GM23338 (cell line): Measurements from ENCODE around the gene CD79A. TPM values are rescaled to one million over a fixed set of nuclear protein-coding genes. Genes with fewer than 3 reads are reported as not detected.

ENCODE experiments used
- ATAC-seq: fragments of 200-7000 bp; cut with Tn5 transposase; 3 replicates; pipeline ENCODE4 v1.9.1; 2020
- DNase-seq: peaks from one replicate; pipeline ENCODE4 v3.0.0-alpha.2; 2015; ENCODE audit warnings: low spot score
- H2AFZ ChIP-seq: fragments of 200-600 bp; sonication (generic); 2 replicates; pipeline ENCODE4 v1.8.0; 2016; ENCODE audit warnings: antibody characterized with exemption, mild to moderate bottlenecking, moderate library complexity
- H3F3A ChIP-seq: fragments of 200-600 bp; sonication (generic); replicated peaks from 2 replicates; pipeline ENCODE4 v1.8.0; 2017; ENCODE audit warnings: antibody characterized with exemption, mixed run types, low read depth
- H3K27ac ChIP-seq: fragments of 200-600 bp; sonication (generic); 2 replicates; pipeline ENCODE4 v1.6.1; 2016; ENCODE audit warnings: low read depth
- H3K27me3 ChIP-seq: fragments of 200-600 bp; sonication (generic); 2 replicates; pipeline ENCODE4 v1.8.0; 2016; ENCODE audit warnings: mild to moderate bottlenecking, mixed run types, moderate library complexity; ENCODE audit not compliant: insufficient read depth
- H3K36me3 ChIP-seq: fragments of 200-600 bp; sonication (generic); 2 replicates; pipeline ENCODE4 v1.8.0; 2016; ENCODE audit warnings: mild to moderate bottlenecking; ENCODE audit not compliant: insufficient read depth
- H3K4me1 ChIP-seq: fragments of 200-600 bp; sonication (generic); 2 replicates; pipeline ENCODE4 v1.8.0; 2016; ENCODE audit warnings: mild to moderate bottlenecking, moderate library complexity; ENCODE audit not compliant: insufficient read depth
- H3K4me2 ChIP-seq: fragments of 200-600 bp; sonication (generic); 2 replicates; pipeline ENCODE4 v1.7.1; 2017; ENCODE audit warnings: mixed run types
- H3K4me3 ChIP-seq: fragments of 200-600 bp; sonication (generic); 2 replicates; pipeline ENCODE4 v1.6.1; 2016; ENCODE audit warnings: mixed run types
- H3K79me2 ChIP-seq: fragments of 200-600 bp; sonication (generic); replicated peaks from 2 replicates; pipeline ENCODE4 v1.8.0; 2017; ENCODE audit warnings: mild to moderate bottlenecking; ENCODE audit not compliant: insufficient read depth
- H3K9me2 ChIP-seq: fragments of 200-600 bp; sonication (generic); 2 replicates; pipeline ENCODE4 v1.8.0; 2017; ENCODE audit not compliant: insufficient read depth
- H4K20me1 ChIP-seq: fragments of 200-600 bp; sonication (generic); replicated peaks from 2 replicates; pipeline ENCODE4 v1.8.0; 2017; ENCODE audit warnings: mild to moderate bottlenecking; ENCODE audit not compliant: insufficient read depth
- H3K27ac Mint-ChIP-seq: 2 replicates; pipeline ENCODE4 v1.8.0; 2020; ENCODE audit warnings: inconsistent platforms, mild to moderate bottlenecking, moderate library complexity, mixed read lengths
- H3K27me3 Mint-ChIP-seq: 3 replicates; pipeline ENCODE4 v1.8.0; 2022; ENCODE audit warnings: low read depth, mild to moderate bottlenecking, moderate library complexity, mixed read lengths, inconsistent platforms; ENCODE audit not compliant: insufficient read depth, poor library complexity
- H3K36me3 Mint-ChIP-seq: 3 replicates; pipeline ENCODE4 v1.8.0; 2021; ENCODE audit warnings: low read depth, mild to moderate bottlenecking, inconsistent platforms, moderate library complexity, mixed read lengths
- H3K4me1 Mint-ChIP-seq: 3 replicates; pipeline ENCODE4 v1.8.0; 2020; ENCODE audit warnings: mild to moderate bottlenecking, inconsistent platforms, mixed read lengths
- H3K4me3 Mint-ChIP-seq: 3 replicates; pipeline ENCODE4 v1.8.0; 2021; ENCODE audit warnings: moderate library complexity, mild to moderate bottlenecking, inconsistent platforms, mixed read lengths
- H3K9me3 Mint-ChIP-seq: 3 replicates; pipeline ENCODE4 v1.8.0; 2020; ENCODE audit warnings: moderate library complexity, mild to moderate bottlenecking, inconsistent platforms, mixed read lengths
- CREB1 ChIP-seq: fragments of 250-450 bp; sonication (Bioruptor Pico); IDR thresholded peaks from 2 replicates; pipeline ENCODE4 v1.5.0; 2020; ENCODE audit warnings: low read depth, mild to moderate bottlenecking, moderate library complexity
- JUNB ChIP-seq: IDR thresholded peaks from one replicate; pipeline ENCODE4 v1.6.1; 2016; ENCODE audit warnings: antibody characterized with exemption; ENCODE audit not compliant: unreplicated experiment
- NANOG ChIP-seq: IDR thresholded peaks from 2 replicates; pipeline ENCODE4 v1.6.1; 2016; ENCODE audit warnings: antibody characterized with exemption, borderline replicate concordance
- ZNF114 ChIP-seq: fragments of 250-450 bp; sonication (Bioruptor Pico); IDR thresholded peaks from 2 replicates; pipeline ENCODE4 v1.5.0; 2020; ENCODE audit warnings: mild to moderate bottlenecking, moderate library complexity
- polyA plus RNA-seq: library from polyadenylated mRNA; unstranded; fragments of >200 nt; fragmentation: Nextera tagmentation; extraction: Ambion mirVana; gene quantifications from 2 replicates; pipeline ENCODE4 v1.2.1, GENCODE V29; 2016
- total RNA-seq: library from RNA; depleted of rRNA; stranded (reverse); fragments of >200 nt; shearing (Covaris generic); gene quantifications from 2 replicates; pipeline ENCODE4 v1.2.3, GENCODE V29; 2014
- TF ChIP-seq, protein P1 (sequence below): IDR thresholded peaks from one replicate; pipeline ENCODE4 v1.6.1; 2018; ENCODE audit warnings: antibody characterized with exemption; ENCODE audit not compliant: unreplicated experiment
- TF ChIP-seq, protein P2 (sequence below), 2 experiments: fragments of 200-600 bp in 1 of 2; sonication (generic) in 1 of 2; conservative IDR thresholded peaks; 2 replicates each; pipeline versions ENCODE4 v1.5.1 to v1.6.1; 2016 to 2017; ENCODE audit warnings: antibody characterized with exemption in 2 of 2, low read depth in 2 of 2, mild to moderate bottlenecking in 2 of 2, moderate library complexity in 1 of 2

Gene CD79A
- total and polyA plus RNA-seq, 2 experiments from 2014 or later: 0.27 TPM; not detected in 1

GRCh38 chr19:41903193-41903953, 26.3 kb downstream of the CD79A start (continued):
- TF ChIP-seq, protein P1, sequence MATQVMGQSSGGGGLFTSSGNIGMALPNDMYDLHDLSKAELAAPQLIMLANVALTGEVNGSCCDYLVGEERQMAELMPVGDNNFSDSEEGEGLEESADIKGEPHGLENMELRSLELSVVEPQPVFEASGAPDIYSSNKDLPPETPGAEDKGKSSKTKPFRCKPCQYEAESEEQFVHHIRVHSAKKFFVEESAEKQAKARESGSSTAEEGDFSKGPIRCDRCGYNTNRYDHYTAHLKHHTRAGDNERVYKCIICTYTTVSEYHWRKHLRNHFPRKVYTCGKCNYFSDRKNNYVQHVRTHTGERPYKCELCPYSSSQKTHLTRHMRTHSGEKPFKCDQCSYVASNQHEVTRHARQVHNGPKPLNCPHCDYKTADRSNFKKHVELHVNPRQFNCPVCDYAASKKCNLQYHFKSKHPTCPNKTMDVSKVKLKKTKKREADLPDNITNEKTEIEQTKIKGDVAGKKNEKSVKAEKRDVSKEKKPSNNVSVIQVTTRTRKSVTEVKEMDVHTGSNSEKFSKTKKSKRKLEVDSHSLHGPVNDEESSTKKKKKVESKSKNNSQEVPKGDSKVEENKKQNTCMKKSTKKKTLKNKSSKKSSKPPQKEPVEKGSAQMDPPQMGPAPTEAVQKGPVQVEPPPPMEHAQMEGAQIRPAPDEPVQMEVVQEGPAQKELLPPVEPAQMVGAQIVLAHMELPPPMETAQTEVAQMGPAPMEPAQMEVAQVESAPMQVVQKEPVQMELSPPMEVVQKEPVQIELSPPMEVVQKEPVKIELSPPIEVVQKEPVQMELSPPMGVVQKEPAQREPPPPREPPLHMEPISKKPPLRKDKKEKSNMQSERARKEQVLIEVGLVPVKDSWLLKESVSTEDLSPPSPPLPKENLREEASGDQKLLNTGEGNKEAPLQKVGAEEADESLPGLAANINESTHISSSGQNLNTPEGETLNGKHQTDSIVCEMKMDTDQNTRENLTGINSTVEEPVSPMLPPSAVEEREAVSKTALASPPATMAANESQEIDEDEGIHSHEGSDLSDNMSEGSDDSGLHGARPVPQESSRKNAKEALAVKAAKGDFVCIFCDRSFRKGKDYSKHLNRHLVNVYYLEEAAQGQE: no peak
- TF ChIP-seq CREB1 (CRISPR knock-in tag) (no peak), ZNF114 (no peak), NANOG (no peak)
- TF ChIP-seq, protein P2, sequence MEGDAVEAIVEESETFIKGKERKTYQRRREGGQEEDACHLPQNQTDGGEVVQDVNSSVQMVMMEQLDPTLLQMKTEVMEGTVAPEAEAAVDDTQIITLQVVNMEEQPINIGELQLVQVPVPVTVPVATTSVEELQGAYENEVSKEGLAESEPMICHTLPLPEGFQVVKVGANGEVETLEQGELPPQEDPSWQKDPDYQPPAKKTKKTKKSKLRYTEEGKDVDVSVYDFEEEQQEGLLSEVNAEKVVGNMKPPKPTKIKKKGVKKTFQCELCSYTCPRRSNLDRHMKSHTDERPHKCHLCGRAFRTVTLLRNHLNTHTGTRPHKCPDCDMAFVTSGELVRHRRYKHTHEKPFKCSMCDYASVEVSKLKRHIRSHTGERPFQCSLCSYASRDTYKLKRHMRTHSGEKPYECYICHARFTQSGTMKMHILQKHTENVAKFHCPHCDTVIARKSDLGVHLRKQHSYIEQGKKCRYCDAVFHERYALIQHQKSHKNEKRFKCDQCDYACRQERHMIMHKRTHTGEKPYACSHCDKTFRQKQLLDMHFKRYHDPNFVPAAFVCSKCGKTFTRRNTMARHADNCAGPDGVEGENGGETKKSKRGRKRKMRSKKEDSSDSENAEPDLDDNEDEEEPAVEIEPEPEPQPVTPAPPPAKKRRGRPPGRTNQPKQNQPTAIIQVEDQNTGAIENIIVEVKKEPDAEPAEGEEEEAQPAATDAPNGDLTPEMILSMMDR (conservative IDR thresholded peaks at IDR 0.05; ENCODE audit: low read depth in 2 of 2): no peak

- TF ChIP-seq JUNB: no peak
- TF ChIP-seq, protein P2 (conservative IDR thresholded peaks at IDR 0.05; ENCODE audit: low read depth in 2 of 2): no peak
- no peak overlapping the region for H3K4me3 ChIP-seq
- H3K4me1 ChIP-seq: no peaks in the 10 kb centered on the region; the same call in 1 of the 2 replicates
- Mint-ChIP-seq H3K9me3 (no peaks in the 10 kb centered on the region; the same call in 2 of the 3 replicates), H3K27ac (no peak overlapping the region), H3K4me1 (peaks cover 11% of the 10 kb centered on the region), H3K36me3 (peaks cover 48% of the 10 kb centered on the region), H3K27me3 (peaks cover 7% of the 10 kb centered on the region), H3K4me3 (no peak overlapping the region)
- no peak overlapping the region for H2AFZ ChIP-seq
- no peaks in the 10 kb centered on the region for H3F3A ChIP-seq
- peaks cover 7% of the 10 kb centered on the region; the same call in 1 of the 2 replicates for H3K36me3 ChIP-seq
- H3K9me2 ChIP-seq: no peaks in the 10 kb centered on the region
- peaks cover 7% of the 10 kb centered on the region for H3K27me3 ChIP-seq
- ATAC-seq: no peak
- H3K79me2 ChIP-seq: no peaks in the 10 kb centered on the region
- no peaks in the 10 kb centered on the region for H4K20me1 ChIP-seq
- no peak overlapping the region for H3K4me2 ChIP-seq
- no peak overlapping the region for H3K27ac ChIP-seq
- no peak for DNase-seq
These were observed 27.2 kb downstream of the CD79A start for GRCh38 chr19:41904118-41904870.
